HG02588 (cell line): ENCODE data around the gene FADD.
"Not testable (repeated sequence)": the region's sequence is repeated elsewhere in the genome, so short reads cannot be mapped to it uniquely, and the experiment has no call there.

ENCODE experiments used
- ATAC-seq: cut with Tn5 transposase; IDR thresholded peaks from one replicate; pipeline ENCODE4 v1.9.1; 2021; ENCODE audit warnings: mild to moderate bottlenecking, moderate library complexity; ENCODE audit not compliant: unreplicated experiment

The FADD gene

DNA sequence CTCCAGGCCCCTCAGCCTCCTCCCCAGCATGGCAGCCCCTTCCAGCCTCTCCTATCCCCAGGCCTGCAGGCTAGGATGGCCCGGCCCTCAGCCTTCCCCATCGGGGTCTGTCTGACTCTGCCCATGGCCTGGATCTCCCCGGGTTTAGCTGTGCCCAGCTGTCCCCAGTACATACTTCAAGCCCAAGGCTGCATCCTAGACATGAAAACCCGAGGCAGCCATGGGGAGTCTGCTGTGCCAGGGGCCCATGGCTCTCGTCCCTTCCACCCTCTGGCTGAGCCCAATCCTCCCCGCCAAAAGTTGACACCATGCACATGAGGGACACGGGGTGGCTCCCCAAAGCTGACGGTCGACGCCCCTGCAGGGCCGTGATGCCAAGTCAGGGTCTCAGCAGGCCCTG is 22.2 kb upstream of the FADD start:
- no peak for ATAC-seq

DNA sequence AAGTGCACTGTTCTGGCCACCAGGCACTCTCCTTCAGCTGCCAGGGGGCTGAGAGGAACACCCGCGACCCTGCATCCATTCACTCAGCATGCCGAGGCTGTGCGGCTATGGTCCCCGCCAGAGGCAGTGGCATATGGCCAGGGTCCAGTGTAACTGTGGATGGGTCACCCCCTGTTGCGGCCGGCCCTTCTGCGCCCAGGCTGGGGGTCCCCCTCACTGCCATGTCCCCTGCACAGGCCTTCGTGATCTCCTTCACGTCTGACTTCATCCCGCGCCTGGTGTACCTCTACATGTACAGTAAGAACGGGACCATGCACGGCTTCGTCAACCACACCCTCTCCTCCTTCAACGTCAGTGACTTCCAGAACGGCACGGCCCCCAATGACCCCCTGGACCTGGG is 20.8 kb upstream of the FADD start:
- ATAC-seq: no peak

DNA sequence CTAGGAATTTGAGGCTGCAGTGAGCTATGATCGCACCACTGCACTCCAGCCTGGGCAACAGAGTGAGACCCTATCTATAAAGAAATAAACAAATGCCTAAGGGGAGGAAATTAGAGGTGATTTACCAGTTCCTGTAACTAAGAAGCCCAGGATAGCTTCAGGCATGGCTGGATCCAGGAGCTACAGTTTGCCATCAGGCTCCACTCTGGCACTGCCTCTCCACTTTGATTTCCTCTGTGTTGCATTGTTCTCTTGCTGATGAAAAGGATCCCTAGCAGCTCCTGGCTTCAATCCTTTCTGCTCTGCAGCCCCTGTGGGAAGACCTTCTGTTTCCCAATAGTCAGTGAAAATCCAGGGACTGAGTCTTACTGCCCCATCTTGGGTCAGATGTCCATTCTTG is 20.1 kb upstream of the FADD start:
- ATAC-seq: no peak

DNA sequence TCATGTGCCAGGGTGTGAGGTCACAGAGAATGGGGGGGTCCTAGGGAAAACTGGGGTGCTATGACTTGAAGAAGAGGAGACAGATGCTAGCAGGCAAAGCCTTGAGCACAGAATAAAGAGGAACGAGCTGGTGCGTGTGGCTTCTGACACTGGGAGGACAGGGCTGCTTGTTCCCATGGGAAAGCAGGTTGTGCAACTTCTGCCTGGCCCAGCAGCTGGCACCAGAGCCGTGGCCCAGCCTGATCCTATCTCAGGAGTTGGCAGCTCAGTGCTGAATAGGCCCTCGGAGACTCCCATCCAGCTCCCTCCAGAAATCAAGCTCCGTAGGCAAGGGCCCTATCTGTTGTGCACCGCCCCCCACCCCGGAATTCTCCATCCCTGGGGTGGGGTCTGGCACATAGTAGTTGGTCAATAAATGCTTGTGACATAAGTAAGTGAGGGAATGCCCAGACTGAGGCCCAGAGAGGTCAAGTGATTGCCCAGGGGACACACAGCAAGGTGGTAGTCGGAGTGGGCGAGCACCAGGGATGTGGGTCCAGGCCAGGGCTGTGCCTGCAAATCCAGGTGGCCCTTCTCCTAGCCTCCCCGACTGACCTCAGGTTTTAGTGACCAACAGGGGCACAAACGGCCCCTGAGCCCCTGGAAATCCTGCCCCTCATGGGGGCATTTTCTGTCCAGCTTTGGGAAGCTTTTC is 19.5 kb upstream of the FADD start:
- no peak for ATAC-seq

DNA sequence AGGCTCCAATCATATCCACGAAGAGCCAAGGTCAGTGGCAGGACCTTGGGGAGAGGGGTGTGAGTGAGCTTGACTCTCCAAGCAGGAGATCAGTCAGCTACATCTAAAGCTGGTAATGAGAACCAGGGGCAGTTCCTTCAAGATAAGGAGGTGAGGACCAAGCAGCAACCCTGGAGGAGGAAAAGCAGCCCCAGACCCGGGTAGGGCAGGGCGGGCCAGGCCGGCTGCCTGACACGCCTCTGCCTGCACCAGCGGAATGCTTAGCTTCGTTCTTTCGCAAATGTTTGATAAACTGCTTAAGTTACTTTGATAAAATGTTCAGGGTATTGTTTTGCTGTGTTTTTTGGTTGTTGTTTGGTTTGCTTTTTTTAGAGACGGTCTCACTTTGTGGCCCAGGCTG is 18.7 kb upstream of the FADD start:
- ATAC-seq: no peak

DNA sequence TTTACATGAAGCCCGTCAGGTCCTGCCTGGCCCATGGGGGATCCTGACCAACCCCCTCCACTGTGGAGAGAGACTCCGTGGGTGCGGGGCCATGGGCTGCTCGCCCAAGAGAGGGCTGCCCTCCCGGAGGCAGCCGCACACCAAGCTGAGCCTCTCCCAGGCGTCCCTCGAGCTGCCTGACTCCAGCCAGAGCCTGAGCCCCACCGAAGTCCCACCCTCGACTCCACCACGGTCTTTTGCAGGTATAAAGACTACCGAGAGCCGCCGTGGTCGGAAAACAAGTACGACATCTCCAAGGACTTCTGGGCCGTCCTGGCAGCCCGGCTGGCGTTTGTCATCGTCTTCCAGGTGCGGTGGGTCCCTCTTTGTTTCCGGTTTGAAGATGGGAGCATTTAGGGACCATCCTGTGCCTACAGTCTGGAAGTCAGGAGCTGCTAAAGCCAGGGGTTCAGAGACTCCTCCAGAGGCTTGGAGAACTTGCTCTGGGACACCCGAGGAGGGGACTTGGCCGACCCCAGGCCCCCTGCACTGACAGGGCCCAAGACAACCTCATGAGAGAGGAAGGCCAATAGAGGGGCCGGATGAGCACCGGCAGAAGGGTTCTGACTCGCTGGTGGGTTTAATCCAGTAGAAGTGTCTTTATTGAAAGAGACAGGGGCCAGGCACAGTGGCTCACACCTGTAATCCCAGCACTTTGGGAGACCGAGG is 17.6 kb upstream of the FADD start:
- ATAC-seq: no peak

DNA sequence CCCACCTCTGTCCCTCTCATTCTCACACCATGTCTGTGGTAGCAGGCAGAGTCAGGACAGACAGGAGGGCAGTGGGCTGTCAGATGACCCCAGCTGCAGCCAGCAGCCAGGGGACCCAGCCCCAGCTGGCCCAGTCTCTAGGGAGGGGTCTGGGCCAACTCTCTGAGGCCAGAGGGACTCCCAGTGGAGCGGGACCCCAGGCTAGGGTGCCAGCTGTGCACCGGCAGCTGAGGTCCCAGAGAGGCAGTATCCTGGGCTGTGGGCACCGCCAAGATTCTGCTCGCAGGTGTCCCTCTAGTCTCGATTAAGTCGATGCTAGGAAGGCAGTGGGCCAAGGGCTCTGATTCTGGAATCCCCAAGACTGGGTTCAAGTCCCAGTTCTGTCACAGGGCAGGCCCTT is 16.7 kb upstream of the FADD start:
- no peak for ATAC-seq

DNA sequence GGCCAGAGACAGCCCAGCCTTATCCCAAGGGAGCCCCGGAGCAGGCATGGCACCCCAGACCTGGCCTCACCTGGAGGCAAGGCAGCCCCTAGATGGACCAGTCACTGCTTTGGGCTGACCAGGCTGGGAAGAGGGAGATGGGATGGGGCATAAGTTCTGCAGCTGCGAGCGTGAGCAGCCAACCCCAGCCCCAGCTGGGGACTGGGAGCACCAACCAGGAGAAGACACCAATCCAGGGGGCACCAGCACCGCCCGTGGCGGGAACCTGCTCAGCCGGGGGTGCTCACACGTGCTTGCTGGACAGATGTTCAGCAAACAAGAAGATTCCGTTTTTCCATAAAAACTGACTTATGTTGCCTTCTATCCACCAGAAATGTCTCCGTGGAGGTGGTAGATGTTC is 16.2 kb upstream of the FADD start:
- ATAC-seq: no peak

DNA sequence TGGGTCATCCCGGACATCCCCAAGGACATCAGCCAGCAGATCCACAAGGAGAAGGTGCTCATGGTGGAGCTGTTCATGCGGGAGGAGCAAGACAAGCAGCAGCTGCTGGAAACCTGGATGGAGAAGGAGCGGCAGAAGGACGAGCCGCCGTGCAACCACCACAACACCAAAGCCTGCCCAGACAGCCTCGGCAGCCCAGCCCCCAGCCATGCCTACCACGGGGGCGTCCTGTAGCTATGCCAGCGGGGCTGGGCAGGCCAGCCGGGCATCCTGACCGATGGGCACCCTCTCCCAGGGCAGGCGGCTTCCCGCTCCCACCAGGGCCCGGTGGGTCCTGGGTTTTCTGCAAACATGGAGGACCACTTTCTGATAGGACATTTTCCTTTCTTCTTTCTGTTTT is 15.3 kb upstream of the FADD start:
- no peak for ATAC-seq

DNA sequence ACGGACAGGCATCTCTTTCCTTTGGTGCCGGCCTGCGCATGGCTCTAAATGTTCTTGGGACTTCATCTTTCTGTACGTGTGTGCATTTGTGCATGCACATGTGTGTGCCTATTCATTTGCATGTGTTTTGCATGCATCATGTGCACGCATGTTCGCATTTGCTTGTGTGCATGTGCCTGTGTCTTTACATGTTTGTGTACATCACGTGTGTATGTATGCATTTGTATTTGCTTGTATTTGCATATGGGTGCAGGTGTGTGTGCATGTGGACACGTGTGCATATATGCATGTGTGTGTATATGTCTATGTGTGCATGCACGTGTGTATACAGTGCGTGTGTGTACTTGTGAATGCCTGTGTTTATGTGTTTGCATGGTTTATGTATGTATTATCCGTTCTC is 13.5 kb upstream of the FADD start:
- ATAC-seq: no peak

DNA sequence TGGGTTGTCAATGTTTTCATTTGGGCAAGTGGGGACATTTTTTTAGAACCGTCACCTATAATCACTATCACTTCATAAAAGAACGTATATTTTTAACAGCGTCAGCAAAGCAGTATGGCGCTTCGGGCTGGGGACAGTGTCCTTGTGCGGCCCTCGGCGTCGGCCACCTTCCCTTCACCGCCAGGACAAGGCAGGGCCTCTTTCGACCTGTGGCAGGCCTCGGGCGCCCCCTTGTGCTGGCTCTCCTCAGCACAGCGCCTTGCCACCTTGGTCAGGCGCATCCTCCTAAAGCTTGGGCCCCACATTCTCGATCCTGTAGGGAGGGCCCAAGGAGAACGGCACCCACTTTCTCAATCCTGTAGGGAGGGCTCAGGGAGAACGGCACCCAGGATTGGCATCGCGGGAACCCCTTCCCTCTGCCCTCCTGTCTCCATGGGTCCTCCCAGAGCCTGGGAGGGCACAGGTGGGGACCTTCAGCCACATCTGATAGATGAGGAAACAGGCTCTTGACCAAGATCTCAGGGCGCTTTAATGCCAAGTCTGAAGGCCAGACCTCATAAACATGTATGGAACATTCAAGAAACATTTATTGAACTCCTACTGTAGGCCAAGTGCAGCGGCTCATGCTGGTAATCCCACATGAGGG is 11.5 kb upstream of the FADD start:
- ATAC-seq: no peak

DNA sequence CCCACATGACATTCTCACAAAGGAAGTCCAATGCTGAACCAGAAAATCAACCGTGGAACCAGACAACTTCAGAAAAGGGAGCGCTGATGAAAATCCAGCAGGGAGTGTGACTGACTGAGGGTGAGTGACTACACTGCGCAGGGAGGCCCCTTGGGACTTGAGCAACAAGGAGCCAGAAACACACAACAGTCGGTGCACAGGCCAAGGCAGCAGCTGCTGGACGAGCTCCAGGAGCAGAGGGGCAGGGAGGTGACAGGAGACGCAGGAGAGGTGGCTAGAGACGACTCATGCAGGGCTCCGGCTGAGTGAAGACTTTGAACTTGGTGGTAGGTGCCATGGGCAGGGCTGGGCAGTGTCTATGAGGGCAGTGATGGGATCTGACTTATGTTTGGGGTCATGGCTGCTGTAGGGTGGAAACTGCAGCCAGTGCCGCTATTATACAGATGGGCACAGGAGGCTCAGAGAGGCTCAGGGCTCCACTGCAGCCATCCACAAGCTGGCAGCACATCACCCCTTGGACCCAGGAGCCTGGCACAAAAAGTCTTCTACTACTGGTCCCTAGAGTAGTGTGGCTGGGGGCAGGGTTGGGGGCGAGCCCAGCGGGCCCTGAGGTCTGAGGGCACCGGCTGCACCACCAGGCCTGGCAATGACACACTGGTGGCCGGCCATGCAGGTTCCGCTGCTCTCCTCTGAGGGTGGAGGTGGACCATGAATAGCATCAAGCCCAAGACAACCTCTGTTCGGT is 10.3 kb upstream of the FADD start:
- no peak for ATAC-seq

DNA sequence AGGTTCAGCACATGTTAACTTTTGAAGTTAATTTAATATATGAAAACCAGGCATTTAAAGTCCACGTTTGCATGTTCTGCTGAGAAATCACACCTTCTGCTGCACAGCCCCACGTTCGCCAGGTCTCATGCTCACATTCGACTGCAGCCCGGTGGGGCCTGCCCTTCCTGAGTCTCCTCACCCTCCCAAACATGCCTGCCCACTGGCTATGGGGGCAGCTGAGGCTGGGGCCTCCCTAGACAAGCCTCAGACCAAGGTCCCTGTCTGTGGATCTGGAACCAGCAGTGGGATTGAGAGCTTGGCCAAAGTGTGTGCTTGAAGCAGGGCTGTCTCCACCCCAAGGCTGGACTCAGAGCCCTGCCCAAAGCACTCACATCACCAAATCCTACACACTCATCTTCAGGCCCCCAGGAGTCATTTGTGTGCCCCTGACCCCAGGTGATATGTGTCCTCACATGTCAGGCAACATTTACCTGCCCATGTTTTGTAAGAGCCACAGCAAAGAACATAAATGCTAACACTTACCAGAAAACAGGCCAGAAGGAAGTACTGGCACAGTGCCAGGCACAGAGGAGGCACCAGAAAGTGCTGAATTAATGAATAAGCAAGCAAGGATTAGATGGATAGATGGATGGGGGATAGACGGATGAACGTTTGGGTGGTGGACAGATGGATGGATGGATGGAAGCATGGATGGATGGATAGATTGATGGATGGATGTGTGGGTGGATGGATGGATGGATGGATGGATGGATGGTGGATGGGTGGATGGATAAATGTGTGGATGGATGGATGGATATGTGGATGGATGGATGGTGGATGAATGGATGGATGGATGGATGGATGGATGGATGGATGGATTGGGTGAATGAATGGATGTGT is 9.4 kb upstream of the FADD start:
- ATAC-seq: no peak

DNA sequence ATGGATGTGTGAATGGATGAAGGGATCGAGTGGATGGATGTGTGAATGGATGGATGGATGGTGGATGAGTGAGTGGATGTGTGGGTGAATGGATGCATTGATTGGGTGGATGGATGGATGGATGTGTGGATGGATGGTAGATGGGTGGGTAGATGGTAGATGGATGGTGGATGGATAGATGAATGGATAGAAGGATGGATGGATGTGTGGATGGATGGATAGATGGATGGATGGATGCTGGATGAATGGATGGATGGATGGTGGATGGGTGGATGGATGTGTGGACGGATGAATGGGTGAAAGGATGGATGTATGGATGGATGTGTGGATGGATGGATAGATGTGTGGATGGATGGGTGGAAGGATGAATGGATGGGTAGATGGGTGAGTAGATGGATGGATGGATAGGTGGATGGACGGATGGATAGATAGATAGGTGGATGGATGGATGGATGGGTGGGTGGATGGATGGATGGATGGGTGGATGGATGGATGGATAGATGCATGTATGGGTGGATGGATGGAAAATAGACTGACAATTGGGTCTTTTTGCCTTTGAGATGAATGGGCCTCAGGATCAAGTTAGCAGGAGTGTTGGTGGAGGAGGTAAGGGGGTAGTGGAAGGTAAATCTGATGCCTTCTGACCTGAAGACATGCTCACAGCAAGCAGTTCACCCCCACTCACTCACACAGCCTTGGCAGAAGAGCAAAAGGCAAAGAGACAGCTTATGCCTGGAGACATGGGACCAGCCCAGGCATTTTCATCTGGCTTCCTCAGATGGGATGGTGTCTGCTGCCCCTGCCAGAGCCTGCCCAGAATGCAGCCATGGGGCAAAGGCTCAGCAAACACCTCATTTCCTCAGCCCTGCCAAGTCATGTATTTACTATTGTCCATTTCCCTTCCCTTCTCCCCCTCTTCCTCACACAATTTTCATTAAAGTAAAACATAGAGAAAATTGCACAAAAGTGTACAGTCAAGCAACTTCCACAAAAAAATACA is 8.0 kb upstream of the FADD start:
- no peak for ATAC-seq

DNA sequence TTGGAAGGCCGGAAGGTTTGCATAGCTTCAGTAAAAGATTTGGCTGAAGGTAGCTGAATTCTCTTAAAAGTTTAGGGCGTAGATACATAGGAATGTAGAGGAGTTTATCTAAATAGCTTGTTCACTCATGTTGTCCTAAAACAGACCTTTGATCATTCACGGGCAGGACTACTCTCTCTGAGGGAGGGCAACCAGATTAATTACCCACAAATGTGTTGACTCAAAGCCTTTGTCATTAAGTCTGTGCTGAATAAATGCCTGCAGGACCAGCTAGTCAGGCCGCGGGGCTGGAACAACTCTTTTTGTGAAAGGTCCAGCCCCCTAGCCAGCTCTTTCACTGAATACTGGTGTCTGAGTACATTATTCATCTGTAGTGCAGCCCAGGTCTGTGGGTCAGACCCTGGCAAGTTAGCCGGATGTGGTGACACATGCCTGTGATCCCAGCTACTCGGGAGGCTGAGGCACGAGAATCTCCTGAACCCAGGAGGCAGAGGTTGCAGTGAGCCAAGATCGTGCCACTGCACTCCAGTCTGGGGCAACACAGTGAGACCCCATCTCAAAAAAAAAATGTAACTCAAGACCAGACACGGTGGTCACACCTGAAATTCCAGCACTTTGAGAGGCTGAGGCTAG is 2.8 kb upstream of the FADD start:
- no peak for ATAC-seq

DNA sequence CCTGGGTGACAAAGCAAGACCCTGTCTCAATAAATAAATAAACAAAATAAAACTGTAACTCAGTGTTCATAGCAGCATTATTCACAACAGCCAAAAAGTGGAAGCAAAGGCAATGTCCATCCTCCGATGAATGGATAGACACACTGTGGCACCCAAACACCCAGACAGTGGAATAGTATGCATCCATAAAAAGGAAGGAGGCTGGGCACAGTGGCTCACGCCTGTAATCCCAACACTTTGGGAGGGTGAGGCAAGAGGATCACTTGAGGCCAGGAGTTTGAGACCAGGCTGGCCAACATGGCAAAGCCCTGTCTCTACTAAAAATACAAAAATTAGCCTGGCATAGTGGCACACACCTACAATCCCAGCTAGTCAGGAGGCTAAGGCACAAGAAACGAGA is 2.0 kb upstream of the FADD start:
- ATAC-seq: not testable (repeated sequence)

DNA sequence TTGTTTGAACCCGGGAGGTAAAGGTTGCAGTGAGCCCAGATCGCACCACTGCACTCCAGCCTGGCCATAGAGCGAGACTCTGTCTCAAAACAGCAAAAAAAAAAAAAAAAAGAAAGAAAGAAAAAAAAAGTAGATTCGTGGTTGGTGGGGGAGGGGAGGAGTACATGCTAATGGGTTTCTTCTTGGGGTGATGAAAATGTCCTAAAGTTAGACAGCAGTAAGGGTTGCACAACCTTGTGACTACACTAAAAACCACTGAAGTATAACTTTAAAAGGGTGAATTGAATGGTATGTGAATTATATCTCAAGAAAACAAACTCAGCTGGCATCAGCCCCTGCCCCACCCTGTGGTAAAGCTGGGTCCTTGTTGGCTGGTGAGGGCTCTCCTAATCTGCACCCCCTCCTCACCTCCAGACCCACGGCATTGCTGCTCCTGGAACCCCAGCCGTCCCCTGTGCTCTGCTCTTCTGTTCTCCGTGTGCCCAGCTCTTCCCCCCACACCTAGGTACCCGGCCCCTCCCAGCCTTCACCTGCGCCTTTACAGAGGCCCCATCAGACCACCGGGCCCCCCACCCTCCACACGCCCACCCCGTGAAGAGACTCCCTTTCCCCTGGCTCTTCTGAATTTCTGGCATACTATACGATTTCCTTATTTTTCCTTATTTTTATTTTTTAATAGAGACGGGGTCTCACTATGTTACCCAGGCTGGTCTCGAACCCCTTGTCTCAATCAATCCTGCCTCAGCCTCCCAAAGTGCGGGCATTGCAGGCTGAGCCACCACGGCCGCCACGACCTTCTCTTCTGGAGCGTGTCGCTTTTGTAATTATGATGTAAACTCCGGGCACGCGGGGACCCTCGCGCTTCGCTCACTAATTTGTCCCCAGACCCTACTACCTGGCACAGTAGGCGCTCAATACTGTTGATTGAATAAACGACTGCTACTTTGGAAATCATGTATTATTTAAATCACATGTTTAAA is 924 bp upstream of the FADD start:
- ATAC-seq: no peak
